ENCODE data around the gene LRRC4C.

GRCh38 chr11:41042688-41043087 lies 416.8 kb downstream of the LRRC4C start:
- TF ChIP-seq CTCF (IDR thresholded peaks at IDR 0.05; ENCODE audit: extremely low read depth in 1 of 2, insufficient read depth in 1 of 2, low read depth in 1 of 2, low read length in 2 of 2), result no peak
- TF ChIP-seq GATA2 (IDR thresholded peaks at IDR 0.05; ENCODE audit: insufficient read depth, insufficient read length, low read depth, low read length), result no peak

All from endothelial cell of umbilical vein (primary cell).